Skeletal muscle satellite cell (primary cell): Measurements from ENCODE around the gene CRACR2A.

Experiments used
- H3K27me3 ChIP-seq: 2 replicates; pipeline ENCODE4 v1.7.0; 2013; ENCODE audit warnings: low read length; ENCODE audit not compliant: control insufficient read depth, insufficient read depth
- H3K36me3 ChIP-seq: 2 replicates; pipeline ENCODE4 v1.7.0; 2013; ENCODE audit warnings: mild to moderate bottlenecking, control low read depth, low read length; ENCODE audit not compliant: insufficient read depth
- H3K4me1 ChIP-seq: 2 replicates; pipeline ENCODE4 v1.7.0; 2013; ENCODE audit warnings: low read length; ENCODE audit not compliant: control insufficient read depth, insufficient read depth
- H3K4me2 ChIP-seq: 2 replicates; pipeline ENCODE4 v1.7.0; 2013; ENCODE audit warnings: mild to moderate bottlenecking, low read length
- H3K4me3 ChIP-seq: 2 replicates; pipeline ENCODE4 v1.7.0; 2013; ENCODE audit warnings: low read length
- H3K9ac ChIP-seq: 2 replicates; pipeline ENCODE4 v1.7.0; 2013; ENCODE audit warnings: mild to moderate bottlenecking, low read depth, low read length, moderate library complexity
- H3K9me3 ChIP-seq: replicated peaks from 2 replicates; pipeline ENCODE4 v1.7.0; 2013; ENCODE audit warnings: mild to moderate bottlenecking, control low read depth, low read length

CRACR2A gene

DNA sequence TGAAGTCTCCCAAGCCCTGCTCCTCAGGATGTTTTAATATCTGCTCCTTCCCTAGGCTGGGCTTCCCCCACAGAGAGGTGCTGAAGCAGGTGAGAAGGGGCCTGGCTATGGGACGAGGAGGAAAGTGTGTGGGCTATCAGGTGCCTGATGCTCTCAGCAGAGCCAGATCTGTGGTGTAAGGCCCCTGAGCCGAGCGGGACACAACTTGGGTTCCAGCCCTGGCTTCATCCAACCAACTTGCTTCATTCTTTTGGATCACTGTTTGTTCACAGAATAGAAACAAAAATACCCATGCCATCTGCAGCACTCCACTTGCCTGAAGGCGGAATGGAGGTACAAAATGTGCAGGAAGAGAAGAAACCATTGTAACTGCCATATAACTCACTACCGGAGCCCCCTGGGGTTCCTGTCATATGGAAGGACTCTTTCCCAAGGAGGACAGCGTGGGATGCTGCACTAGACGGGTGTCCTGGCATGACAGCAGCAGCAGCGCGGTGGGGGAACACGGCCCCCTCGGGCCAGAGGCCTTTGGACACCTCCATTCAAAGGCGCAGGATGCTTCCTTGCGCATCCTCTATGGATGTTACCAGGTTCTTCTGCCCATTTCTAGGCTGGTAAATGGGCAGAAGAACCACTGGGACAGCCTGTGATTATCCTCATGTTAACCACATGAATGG, 95.8 kb downstream of the CRACR2A start:
- Histone ChIP-seq H3K9ac (no peak overlapping the region), H3K27me3 (no peaks in the 10 kb centered on the region), H3K4me3 (no peak overlapping the region), H3K4me1 (no peaks in the 10 kb centered on the region), H3K4me2 (no peak overlapping the region), H3K36me3 (peaks cover 7% of the 10 kb centered on the region), H3K9me3 (no peaks in the 10 kb centered on the region)

GRCh38 chr12:3655328-3655900, 97.5 kb downstream of the CRACR2A start:
- Histone ChIP-seq H3K27me3 (no peaks in the 10 kb centered on the region), H3K36me3 (no peaks in the 10 kb centered on the region), H3K4me3 (no peak overlapping the region)

DNA sequence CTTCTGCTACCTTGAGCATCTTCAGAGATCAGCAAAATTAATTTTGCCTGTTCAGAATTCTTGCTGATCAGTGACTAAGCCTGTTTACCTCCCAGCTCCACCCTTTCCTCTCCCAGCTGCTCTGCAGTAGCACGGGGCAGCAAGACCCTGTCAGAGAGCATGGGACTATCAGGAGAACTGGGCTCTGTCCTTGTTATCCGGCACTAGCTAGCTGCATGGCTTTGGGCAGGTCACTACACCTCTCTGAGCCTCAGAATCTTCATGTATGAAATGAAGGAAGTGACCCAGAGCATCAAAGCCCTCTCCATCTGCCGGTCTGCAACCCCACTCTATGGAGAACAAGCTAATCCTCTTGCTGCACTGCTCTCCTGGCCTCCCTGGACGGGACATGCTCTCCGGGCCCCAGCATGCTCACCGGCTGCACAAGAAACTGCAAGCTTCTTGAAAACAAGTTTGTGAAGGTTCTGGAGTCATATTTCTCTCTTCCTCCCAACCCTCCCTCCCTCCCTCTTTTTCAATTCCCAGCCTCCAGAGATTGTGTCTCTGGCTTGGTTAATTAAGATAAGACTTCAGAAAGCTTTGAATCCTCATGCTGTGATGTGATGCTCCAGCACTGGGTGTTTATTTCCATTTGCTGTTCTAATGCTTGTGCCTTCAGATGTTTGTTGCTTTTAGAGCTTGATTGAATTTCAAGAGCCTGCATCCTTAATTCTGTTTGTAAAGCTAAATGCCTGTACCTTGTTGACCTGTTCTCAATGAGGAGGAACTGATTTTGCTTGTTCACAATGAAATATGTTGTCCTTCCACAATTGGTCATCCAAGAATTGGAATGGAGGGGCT, 101.1 kb downstream of the CRACR2A start:
- Histone ChIP-seq H3K9ac (no peak overlapping the region), H3K27me3 (no peaks in the 10 kb centered on the region), H3K9me3 (no peaks in the 10 kb centered on the region), H3K4me3 (no peak overlapping the region), H3K36me3 (no peaks in the 10 kb centered on the region), H3K4me1 (no peaks in the 10 kb centered on the region), H3K4me2 (no peak overlapping the region)

More at GRCh38 chr12:3655328-3655900, 97.5 kb downstream of the CRACR2A start:
- H3K9ac ChIP-seq = no peak overlapping the region
- H3K4me1 ChIP-seq = no peaks in the 10 kb centered on the region
- no peaks in the 10 kb centered on the region for H3K9me3 ChIP-seq
- no peak overlapping the region for H3K4me2 ChIP-seq

GRCh38 chr12:3647504-3647903, 105.4 kb downstream of the CRACR2A start:
- H3K9ac ChIP-seq = no peak overlapping the region
- no peaks in the 10 kb centered on the region for H3K9me3 ChIP-seq
- H3K4me1 ChIP-seq = peaks cover 3% of the 10 kb centered on the region
- H3K4me2 ChIP-seq = no peak overlapping the region
- H3K36me3 ChIP-seq = no peaks in the 10 kb centered on the region
- H3K27me3 ChIP-seq = no peaks in the 10 kb centered on the region
- H3K4me3 ChIP-seq = no peak overlapping the region

DNA sequence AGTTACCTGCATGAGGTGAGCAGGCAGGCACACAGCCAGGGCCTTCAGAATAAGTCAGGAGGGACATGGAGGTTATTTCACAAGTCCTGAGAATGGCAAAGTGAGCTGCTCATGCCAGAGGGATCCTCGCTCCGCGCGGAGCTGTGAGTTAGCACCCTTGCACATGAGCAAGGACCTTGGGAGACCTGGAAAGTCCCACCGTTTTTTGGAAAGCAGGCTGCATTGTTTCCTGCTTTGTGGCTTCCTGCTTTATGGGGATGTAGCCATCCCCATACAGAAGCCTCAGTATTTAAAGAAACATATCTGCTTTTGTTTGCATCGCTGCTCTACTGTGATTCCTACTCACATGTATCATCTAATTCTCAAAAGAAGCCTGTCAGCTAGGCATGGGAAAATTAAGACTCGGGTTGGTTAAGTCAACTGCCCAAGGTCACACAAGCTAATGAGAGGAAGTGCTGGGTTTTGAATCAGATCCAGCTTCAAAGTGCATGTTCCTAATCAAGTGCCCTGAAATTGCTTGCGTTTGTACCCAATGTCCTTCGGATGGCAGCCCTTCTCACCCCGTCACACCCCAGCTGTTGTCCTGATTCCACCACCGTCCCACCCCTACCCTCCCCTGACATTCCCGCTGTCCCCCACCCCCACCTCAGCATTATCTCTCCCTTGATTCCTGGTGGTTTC, 106.2 kb downstream of the CRACR2A start:
- Histone ChIP-seq H3K4me2 (no peak overlapping the region), H3K9ac (no peak overlapping the region), H3K4me1 (peaks cover 11% of the 10 kb centered on the region), H3K27me3 (no peaks in the 10 kb centered on the region), H3K9me3 (no peaks in the 10 kb centered on the region), H3K36me3 (no peaks in the 10 kb centered on the region), H3K4me3 (no peak overlapping the region)

DNA sequence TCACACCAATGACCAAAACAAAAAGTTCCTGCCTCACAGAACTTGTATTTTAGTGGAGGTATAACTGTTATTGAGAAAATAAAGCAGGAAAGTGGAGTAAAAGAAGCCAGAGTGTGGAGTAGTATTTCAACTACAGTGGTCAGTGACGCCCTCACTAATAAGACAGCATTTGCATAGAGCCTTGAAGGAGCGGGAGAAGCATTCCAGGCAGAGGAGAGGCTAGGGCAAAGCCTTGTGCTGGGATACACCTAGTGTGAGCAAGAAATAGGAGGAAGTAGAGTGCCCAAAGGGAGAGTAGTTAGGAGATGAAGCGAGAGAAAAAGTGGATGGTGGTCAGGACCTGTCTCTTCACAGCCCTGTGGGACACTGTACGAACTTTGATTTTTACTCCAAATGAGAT, 107.8 kb downstream of the CRACR2A start:
- peaks cover 16% of the 10 kb centered on the region for H3K4me1 ChIP-seq
- H3K4me2 ChIP-seq = no peak overlapping the region
- H3K27me3 ChIP-seq = no peaks in the 10 kb centered on the region
- H3K9ac ChIP-seq = no peak overlapping the region
- no peaks in the 10 kb centered on the region for H3K36me3 ChIP-seq
- H3K9me3 ChIP-seq = no peaks in the 10 kb centered on the region
- H3K4me3 ChIP-seq = no peak overlapping the region

- peaks cover 16% of the 10 kb centered on the region for H3K4me1 ChIP-seq
- H3K4me3 ChIP-seq = no peak overlapping the region
- H3K9me3 ChIP-seq = no peaks in the 10 kb centered on the region
- no peak overlapping the region for H3K4me2 ChIP-seq
- no peaks in the 10 kb centered on the region for H3K36me3 ChIP-seq
- no peaks in the 10 kb centered on the region for H3K27me3 ChIP-seq
- no peak overlapping the region for H3K9ac ChIP-seq
Measured at GRCh38 chr12:3644104-3644503, 108.8 kb downstream of the CRACR2A start.

DNA sequence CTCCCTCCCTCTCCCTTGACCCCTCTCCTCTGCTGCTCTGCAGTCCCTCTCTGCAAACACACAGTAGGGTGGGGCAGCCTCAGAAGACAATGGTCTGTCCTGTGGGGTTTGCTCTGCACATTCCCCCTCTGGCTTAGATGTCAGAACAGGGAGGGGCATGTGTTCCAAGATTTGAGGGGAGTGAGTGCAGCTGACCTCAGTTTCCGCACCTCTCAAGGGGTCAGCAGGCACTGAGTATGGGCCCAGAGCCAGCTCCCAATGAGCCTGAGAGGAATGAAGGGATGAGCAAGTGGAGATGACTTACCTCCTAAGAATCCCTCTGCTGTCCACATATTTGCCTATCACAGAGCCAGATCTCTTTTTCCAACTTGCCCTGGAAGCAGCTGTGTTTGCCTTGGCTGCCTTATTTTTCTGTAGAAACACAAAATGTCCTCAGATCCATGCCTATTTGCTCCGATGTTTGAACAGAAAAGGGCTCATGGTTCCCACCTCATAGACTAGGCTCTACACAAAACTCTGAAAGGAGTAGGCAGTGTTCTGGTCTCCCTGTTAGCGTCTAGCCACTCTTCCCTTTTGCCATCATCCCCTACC, 111.4 kb downstream of the CRACR2A start:
- no peaks in the 10 kb centered on the region for H3K27me3 ChIP-seq
- no peak overlapping the region for H3K9ac ChIP-seq
- peaks cover 16% of the 10 kb centered on the region for H3K4me1 ChIP-seq
- H3K4me3 ChIP-seq = no peak overlapping the region
- peak overlapping the region; percentile 21 for H3K4me2 ChIP-seq
- no peaks in the 10 kb centered on the region for H3K9me3 ChIP-seq
- no peaks in the 10 kb centered on the region for H3K36me3 ChIP-seq

DNA sequence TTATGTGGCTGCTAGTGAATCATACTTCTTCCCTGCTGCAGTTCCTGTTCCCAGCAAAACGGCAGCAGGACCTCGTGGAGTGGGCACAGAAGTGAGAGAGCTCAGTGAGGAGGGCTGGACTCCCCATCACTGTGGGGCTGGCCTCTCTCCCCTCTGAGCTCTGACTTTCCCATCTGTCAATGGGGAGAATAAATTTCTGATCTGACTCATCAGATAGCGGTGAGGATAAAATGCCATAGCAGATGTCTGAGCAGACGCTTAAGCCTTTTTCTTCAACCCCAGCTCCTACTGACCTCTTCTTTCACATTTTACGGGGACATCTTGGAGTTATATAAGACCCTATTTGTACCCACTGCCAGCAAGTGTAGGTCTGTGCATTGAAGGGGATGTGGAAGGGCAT, 116.6 kb downstream of the CRACR2A start:
- Histone ChIP-seq H3K4me1 (peaks cover 5% of the 10 kb centered on the region), H3K27me3 (no peaks in the 10 kb centered on the region), H3K9me3 (no peaks in the 10 kb centered on the region), H3K9ac (no peak overlapping the region), H3K4me2 (no peak overlapping the region), H3K36me3 (no peaks in the 10 kb centered on the region), H3K4me3 (no peak overlapping the region)

DNA sequence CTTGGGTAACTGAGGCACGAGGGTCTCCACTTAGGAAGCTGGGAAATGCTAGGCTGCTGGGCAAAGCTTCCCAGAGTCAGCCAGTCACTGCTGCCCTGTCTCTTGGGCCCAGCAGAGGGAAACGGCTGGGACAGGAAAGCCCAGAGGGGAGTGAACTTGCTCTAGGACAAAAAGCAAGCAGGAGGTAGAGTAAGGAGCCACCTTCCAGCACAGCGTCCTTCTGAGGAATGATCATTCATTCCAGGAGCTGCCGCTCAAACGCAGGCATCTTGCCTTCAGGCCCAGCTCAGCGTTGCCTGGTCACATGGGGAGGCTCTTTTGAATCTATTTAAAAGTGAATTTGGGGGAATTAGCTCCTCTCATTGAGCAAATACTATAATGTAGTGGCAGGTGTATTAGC, 118.6 kb downstream of the CRACR2A start:
- H3K9me3 ChIP-seq = no peaks in the 10 kb centered on the region
- H3K36me3 ChIP-seq = no peaks in the 10 kb centered on the region
- peaks cover 3% of the 10 kb centered on the region for H3K4me1 ChIP-seq
- no peaks in the 10 kb centered on the region for H3K27me3 ChIP-seq
- H3K4me2 ChIP-seq = no peak overlapping the region
- no peak overlapping the region for H3K9ac ChIP-seq
- no peak overlapping the region for H3K4me3 ChIP-seq

GRCh38 chr12:3633396-3633795, 119.5 kb downstream of the CRACR2A start:
- H3K4me1 ChIP-seq = peaks cover 3% of the 10 kb centered on the region
- no peaks in the 10 kb centered on the region for H3K9me3 ChIP-seq
- H3K4me3 ChIP-seq = no peak overlapping the region
- no peaks in the 10 kb centered on the region for H3K36me3 ChIP-seq
- no peaks in the 10 kb centered on the region for H3K27me3 ChIP-seq
- no peak overlapping the region for H3K4me2 ChIP-seq
- no peak overlapping the region for H3K9ac ChIP-seq
